Measurements from ENCODE around the gene NRN1. TPM values are rescaled to one million over a fixed set of nuclear protein-coding genes. Genes with fewer than 3 reads are reported as not detected.

Gene NRN1
- total RNA-seq, 1 experiment from 2014 or later = not detected

DNA sequence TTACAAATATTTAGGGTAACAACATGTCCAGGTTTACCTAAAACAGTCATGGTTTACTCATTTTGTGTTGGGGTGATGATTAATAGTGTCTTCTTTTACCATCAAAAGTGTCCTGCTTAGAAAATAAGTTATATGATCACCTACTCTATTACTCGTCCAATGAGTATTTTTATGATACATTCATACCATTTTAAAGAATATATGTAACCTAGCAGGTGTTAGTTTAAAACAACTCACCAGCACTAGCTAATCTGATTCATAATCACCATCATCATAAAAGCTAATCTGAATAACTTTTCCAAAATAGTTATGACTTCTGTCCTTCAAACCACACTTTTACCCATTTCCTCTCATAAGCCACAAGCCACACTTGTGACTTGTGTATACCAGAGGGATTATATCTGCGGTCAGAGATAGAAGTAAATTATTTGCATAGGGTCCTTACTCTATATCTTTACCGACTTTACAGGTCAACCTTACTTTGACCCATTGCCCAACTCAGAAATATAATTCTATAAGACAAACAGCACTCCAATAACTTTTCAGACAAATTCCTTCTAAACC, 33.3 kb upstream of the NRN1 start:
- ChIA-PET CTCF (no interaction called here), POLR2A (no interaction called here)
- no peaks in the 10 kb centered on the region for H3K9me3 Mint-ChIP-seq (ENCODE audit: unreplicated experiment)
- H3K27me3 ChIP-seq (replicated peaks; ENCODE audit: control insufficient read depth, insufficient read depth, low read length) = no peaks in the 10 kb centered on the region; the same call in none of the 2 replicates
- intact Hi-C loops (cut with micrococcal nuclease; ENCODE audit: unreplicated experiment) = no loop called here
- H3K4me1 Mint-ChIP-seq (ENCODE audit: low read depth, unreplicated experiment) = no peaks in the 10 kb centered on the region
- H3K4me1 ChIP-seq = no peaks in the 10 kb centered on the region
- no peaks in the 10 kb centered on the region for H3K9me3 ChIP-seq
- H3K4me3 ChIP-seq (ENCODE audit: low read depth, low read length) = no peak overlapping the region
- H3K4me3 Mint-ChIP-seq (ENCODE audit: unreplicated experiment) = no peak overlapping the region
- H3K36me3 ChIP-seq (ENCODE audit: control insufficient read depth, insufficient read depth, low read length) = no peaks in the 10 kb centered on the region
- TF ChIP-seq, protein P1, sequence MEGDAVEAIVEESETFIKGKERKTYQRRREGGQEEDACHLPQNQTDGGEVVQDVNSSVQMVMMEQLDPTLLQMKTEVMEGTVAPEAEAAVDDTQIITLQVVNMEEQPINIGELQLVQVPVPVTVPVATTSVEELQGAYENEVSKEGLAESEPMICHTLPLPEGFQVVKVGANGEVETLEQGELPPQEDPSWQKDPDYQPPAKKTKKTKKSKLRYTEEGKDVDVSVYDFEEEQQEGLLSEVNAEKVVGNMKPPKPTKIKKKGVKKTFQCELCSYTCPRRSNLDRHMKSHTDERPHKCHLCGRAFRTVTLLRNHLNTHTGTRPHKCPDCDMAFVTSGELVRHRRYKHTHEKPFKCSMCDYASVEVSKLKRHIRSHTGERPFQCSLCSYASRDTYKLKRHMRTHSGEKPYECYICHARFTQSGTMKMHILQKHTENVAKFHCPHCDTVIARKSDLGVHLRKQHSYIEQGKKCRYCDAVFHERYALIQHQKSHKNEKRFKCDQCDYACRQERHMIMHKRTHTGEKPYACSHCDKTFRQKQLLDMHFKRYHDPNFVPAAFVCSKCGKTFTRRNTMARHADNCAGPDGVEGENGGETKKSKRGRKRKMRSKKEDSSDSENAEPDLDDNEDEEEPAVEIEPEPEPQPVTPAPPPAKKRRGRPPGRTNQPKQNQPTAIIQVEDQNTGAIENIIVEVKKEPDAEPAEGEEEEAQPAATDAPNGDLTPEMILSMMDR (IDR thresholded peaks at IDR 0.05; ENCODE audit: insufficient read depth in 1 of 2, low read depth in 1 of 2, low read length in 1 of 2, severe bottlenecking in 1 of 2, unreplicated experiment in 1 of 2) = no peak
- H3K27ac Mint-ChIP-seq (ENCODE audit: unreplicated experiment) = no peak overlapping the region
- no peak for DNase-seq
- BruUV-seq (replicated peaks) = no TSS peak
- no peaks in the 10 kb centered on the region for H3K36me3 Mint-ChIP-seq (ENCODE audit: insufficient read depth, unreplicated experiment)
- H3K27me3 Mint-ChIP-seq (ENCODE audit: insufficient read depth, unreplicated experiment) = peaks cover 5% of the 10 kb centered on the region

- H3K4me3 Mint-ChIP-seq (ENCODE audit: unreplicated experiment) = no peak overlapping the region
- intact Hi-C loops (cut with micrococcal nuclease; ENCODE audit: unreplicated experiment) = no loop called here
Observed at GRCh38 chr6:6037179-6037578, 30.5 kb upstream of the NRN1 start.

GRCh38 chr6:6033858-6034257, 27.1 kb upstream of the NRN1 start:
- DNase-seq = no peak
- POLR2A ChIA-PET = no interaction called here
- CTCF ChIA-PET = no interaction called here
- Histone ChIP-seq H3K27me3 (replicated peaks; ENCODE audit: control insufficient read depth, insufficient read depth, low read length) (no peaks in the 10 kb centered on the region; the same call in 1 of the 2 replicates), H3K4me1 (no peaks in the 10 kb centered on the region), H3K36me3 (ENCODE audit: control insufficient read depth, insufficient read depth, low read length) (no peaks in the 10 kb centered on the region), H3K4me3 (ENCODE audit: low read depth, low read length) (no peak overlapping the region), H3K9me3 (no peaks in the 10 kb centered on the region)
- H3K4me3 Mint-ChIP-seq (ENCODE audit: unreplicated experiment) = no peak overlapping the region
- H3K4me1 Mint-ChIP-seq (ENCODE audit: low read depth, unreplicated experiment) = no peaks in the 10 kb centered on the region
- H3K9me3 Mint-ChIP-seq (ENCODE audit: unreplicated experiment) = no peaks in the 10 kb centered on the region
- no TSS peak for BruUV-seq (replicated peaks)
- H3K27ac Mint-ChIP-seq (ENCODE audit: unreplicated experiment) = no peak overlapping the region
- no peaks in the 10 kb centered on the region for H3K36me3 Mint-ChIP-seq (ENCODE audit: insufficient read depth, unreplicated experiment)
- peaks cover 22% of the 10 kb centered on the region for H3K27me3 Mint-ChIP-seq (ENCODE audit: insufficient read depth, unreplicated experiment)
- intact Hi-C loops (cut with micrococcal nuclease; ENCODE audit: unreplicated experiment) = no loop called here
- TF ChIP-seq, protein P1 (IDR thresholded peaks at IDR 0.05; ENCODE audit: insufficient read depth in 1 of 2, low read depth in 1 of 2, low read length in 1 of 2, severe bottlenecking in 1 of 2, unreplicated experiment in 1 of 2) = no peak

More at GRCh38 chr6:6037179-6037578, 30.5 kb upstream of the NRN1 start:
- Histone ChIP-seq H3K36me3 (ENCODE audit: control insufficient read depth, insufficient read depth, low read length) (no peaks in the 10 kb centered on the region), H3K27me3 (replicated peaks; ENCODE audit: control insufficient read depth, insufficient read depth, low read length) (no peaks in the 10 kb centered on the region; the same call in 1 of the 2 replicates), H3K4me3 (ENCODE audit: low read depth, low read length) (no peak overlapping the region), H3K9me3 (no peaks in the 10 kb centered on the region), H3K4me1 (no peaks in the 10 kb centered on the region)
- no TSS peak for BruUV-seq (replicated peaks)
- Mint-ChIP-seq H3K27me3 (ENCODE audit: insufficient read depth, unreplicated experiment) (peaks cover 11% of the 10 kb centered on the region), H3K27ac (ENCODE audit: unreplicated experiment) (no peak overlapping the region), H3K4me1 (ENCODE audit: low read depth, unreplicated experiment) (no peaks in the 10 kb centered on the region), H3K36me3 (ENCODE audit: insufficient read depth, unreplicated experiment) (no peaks in the 10 kb centered on the region), H3K9me3 (ENCODE audit: unreplicated experiment) (no peaks in the 10 kb centered on the region)
- POLR2A ChIA-PET = no interaction called here
- CTCF ChIA-PET = no interaction called here
- TF ChIP-seq, protein P1 (IDR thresholded peaks at IDR 0.05; ENCODE audit: insufficient read depth in 1 of 2, low read depth in 1 of 2, low read length in 1 of 2, severe bottlenecking in 1 of 2, unreplicated experiment in 1 of 2) = no peak
- no peak for DNase-seq
